Keratinocyte (primary cell): ENCODE measurements around the gene PPIAL4G.
"Not testable (repeated sequence)": the region's sequence is repeated elsewhere in the genome, so short reads cannot be mapped to it uniquely, and the experiment has no call there.

Experiments used
- CTCF ChIP-seq, 3 experiments: IDR thresholded peaks in 1 of 3; conservative IDR thresholded peaks in 1 of 3; optimal IDR thresholded peaks in 1 of 3; 2 replicates in 2 of 3; 3 replicates in 1 of 3; pipeline versions ENCODE3 to v1.5.1; 2011; ENCODE audit warnings: low read length in 3 of 3, mild to moderate bottlenecking in 3 of 3, moderate library complexity in 2 of 3, control low read depth in 1 of 3, inconsistent platforms in 1 of 3; ENCODE audit not compliant: insufficient read depth in 2 of 3; ENCODE audit errors: extremely low read depth in 1 of 3
- EZH2 ChIP-seq: IDR thresholded peaks from one replicate; pipeline ENCODE4 v1.6.1; 2012; ENCODE audit warnings: inconsistent platforms, mild to moderate bottlenecking, low read length, moderate library complexity

GRCh38 chr1:148526587-148526986 lies 43.5 kb upstream of the PPIAL4G start:
- TF ChIP-seq CTCF (optimal IDR thresholded peaks at IDR 0.05 in 1 of 3, IDR thresholded peaks at IDR 0.05 in 1 of 3, conservative IDR thresholded peaks at IDR 0.05 in 1 of 3; ENCODE audit: extremely low read depth in 1 of 3, insufficient read depth in 2 of 3, low read length in 3 of 3); EZH2: not testable (repeated sequence)
